Measurements from ENCODE around the gene XIST.

XIST gene

DNA sequence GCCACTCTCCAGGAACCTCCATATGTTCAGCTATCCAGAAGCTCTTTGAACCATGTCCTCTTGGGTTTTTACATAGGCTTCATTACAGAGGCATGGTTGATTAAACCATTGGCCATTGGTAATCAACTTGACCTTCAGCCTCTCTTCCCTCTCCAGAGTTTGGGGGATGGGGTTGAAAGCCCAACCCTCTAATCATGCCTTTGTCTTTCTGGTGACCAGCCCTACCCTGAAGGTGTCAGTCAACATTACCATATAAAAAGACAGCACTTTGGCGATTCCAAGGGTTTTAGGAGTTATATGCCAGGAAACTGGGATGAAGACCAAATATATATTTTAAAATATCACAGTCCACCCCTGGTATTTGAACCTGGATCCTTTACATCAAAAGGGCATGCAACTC lies 67.0 kb downstream of the XIST start:
- no peaks in the 10 kb centered on the region for H3K27me3 ChIP-seq (ENCODE audit: insufficient read depth, low read length)
- no peak overlapping the region for H3K9ac ChIP-seq (ENCODE audit: low read depth, low read length)
- no peaks in the 10 kb centered on the region for H3K9me3 ChIP-seq (ENCODE audit: insufficient read depth, low read depth, low read length)
- H3K36me3 ChIP-seq (ENCODE audit: insufficient read depth, low read length), result no peaks in the 10 kb centered on the region
- peaks cover 4% of the 10 kb centered on the region for H3K4me1 ChIP-seq (ENCODE audit: insufficient read depth, low read length)
- H3K27ac ChIP-seq (ENCODE audit: low read depth, low read length), result no peak overlapping the region
- no peak overlapping the region for H3K4me3 ChIP-seq (ENCODE audit: low read length)
- WGBS, result 40% methylated on average over 1 of the region's 1 CpG
